Measurements from ENCODE around the gene C1orf56. TPM values are rescaled to one million over a fixed set of nuclear protein-coding genes. Genes with fewer than 3 reads are reported as not detected.

Gene C1orf56
- total and polyA plus RNA-seq, 2 of the 13 experiments (the other 11 are each of a cell fraction or from before 2014, with no cell fraction given), result 1.5 to 3.2 TPM

- TF ChIP-seq CBX2 (IDR thresholded peaks at IDR 0.05; ENCODE audit: low read depth, low read length) (no peak), CBX2 (CRISPR knock-in tag; IDR thresholded peaks at IDR 0.05; ENCODE audit: low read depth) (no peak), ARID3A (IDR thresholded peaks at IDR 0.05; ENCODE audit: low read depth, low read length) (no peak; the same call in 1 of the 2 replicates), CEBPB (IDR thresholded peaks at IDR 0.05; ENCODE audit: borderline replicate concordance, low read depth, low read length) (peak; percentile 22; the same call in 1 of the 2 replicates), ZNF773 (CRISPR knock-in tag; IDR thresholded peaks at IDR 0.05; ENCODE audit: borderline replicate concordance) (peak; percentile 30; the same call in 1 of the 2 replicates), IKZF5 (CRISPR knock-in tag; IDR thresholded peaks at IDR 0.05) (peak; percentile 55), ZNF510 (CRISPR knock-in tag; IDR thresholded peaks at IDR 0.05; ENCODE audit: low read depth) (no peak), RXRB (CRISPR knock-in tag; IDR thresholded peaks at IDR 0.05; ENCODE audit: borderline replicate concordance) (peak; percentile 32; the same call in 1 of the 2 replicates), GFI1 (CRISPR knock-in tag; IDR thresholded peaks at IDR 0.05; ENCODE audit: borderline replicate concordance) (peak; percentile 70; the same call in 1 of the 2 replicates), SIN3B (IDR thresholded peaks at IDR 0.05; ENCODE audit: low read length) (no peak), ZNF629 (CRISPR knock-in tag; conservative IDR thresholded peaks at IDR 0.05) (no peak), MATR3 (CRISPR knock-in tag; IDR thresholded peaks at IDR 0.05) (no peak), CENPX (CRISPR knock-in tag; IDR thresholded peaks at IDR 0.05) (no peak), SNAPC4 (CRISPR knock-in tag; IDR thresholded peaks at IDR 0.05) (no peak), SNRNP70 (IDR thresholded peaks at IDR 0.05; ENCODE audit: low read depth, low read length) (no peak), FOXJ3 (CRISPR knock-in tag; IDR thresholded peaks at IDR 0.05; ENCODE audit: borderline replicate concordance) (peak; percentile 75; the same call in 1 of the 2 replicates), TSC22D2 (CRISPR knock-in tag; IDR thresholded peaks at IDR 0.05; ENCODE audit: borderline replicate concordance) (no peak), KDM3A (CRISPR knock-in tag; IDR thresholded peaks at IDR 0.05; ENCODE audit: low read depth) (peak; percentile 51; the same call in 1 of the 2 replicates), SALL1 (CRISPR knock-in tag; IDR thresholded peaks at IDR 0.05) (peak; percentile 32; the same call in 1 of the 2 replicates), NR0B2 (CRISPR knock-in tag; IDR thresholded peaks at IDR 0.05) (no peak), SNAI1 (CRISPR knock-in tag; IDR thresholded peaks at IDR 0.05; ENCODE audit: borderline replicate concordance) (no peak; the same call in 1 of the 2 replicates)
Observed at GRCh38 chr1:151008244-151009205, 39.0 kb upstream of the C1orf56 start, which contains the start of gene PRUNE1 (continued).
